Heart left ventricle (tissue), 16 donors: ENCODE data around the gene GRIA3. TPM values are rescaled to one million over a fixed set of nuclear protein-coding genes. Genes with fewer than 3 reads are reported as not detected.

ENCODE experiments used
- ATAC-seq, 4 donors: fragments of 200-7000 bp; cut with Tn5 transposase; one replicate each; pipeline ENCODE4 v1.9.1; 2020 to 2022; ENCODE audit warnings: moderate library complexity in 4 of 4, mild to moderate bottlenecking in 3 of 4, moderate number of reproducible peaks in 1 of 4
- DNase-seq, 5 donors: peaks; one replicate each; pipeline ENCODE4 v3.0.0-alpha.2; 2020
- H3K27ac ChIP-seq, 12 donors: fragments of 200-600 bp; sonication (generic) in 4 of 12; one replicate each; pipeline versions ENCODE4 v1.5.0 to v1.8.0; 2016 to 2022; ENCODE audit warnings: mild to moderate bottlenecking in 2 of 12
- H3K27me3 ChIP-seq, 9 donors: fragments of 200-600 bp; sonication (generic) in 2 of 9; one replicate each; pipeline versions ENCODE4 v1.5.1 to v1.8.0; 2016 to 2022; ENCODE audit warnings: mild to moderate bottlenecking in 3 of 9
- H3K36me3 ChIP-seq, 9 donors: fragments of 200-600 bp; sonication (generic) in 2 of 9; one replicate each; pipeline versions ENCODE4 v1.5.0 to v1.8.0; 2018 to 2022; ENCODE audit warnings: mild to moderate bottlenecking in 2 of 9
- H3K4me1 ChIP-seq, 12 donors: fragments of 200-600 bp; sonication (generic) in 4 of 12; one replicate each; pipeline versions ENCODE4 v1.5.0 to v1.8.0; 2016 to 2022; ENCODE audit warnings: mild to moderate bottlenecking in 3 of 12
- H3K4me3 ChIP-seq, 12 donors: fragments of 200-600 bp; sonication (generic) in 4 of 12; one replicate each; pipeline versions ENCODE4 v1.5.0 to v1.8.0; 2017 to 2022; ENCODE audit warnings: mild to moderate bottlenecking in 9 of 12, moderate library complexity in 4 of 12
- H3K9me3 ChIP-seq, 12 donors: fragments of 200-600 bp; sonication (generic) in 4 of 12; one replicate each; pipeline versions ENCODE4 v1.5.0 to v1.8.0; 2016 to 2022; ENCODE audit warnings: mild to moderate bottlenecking in 1 of 12
- POLR2A ChIP-seq, 2 donors: fragments of 450-650 bp; IDR thresholded peaks; one replicate each; pipeline ENCODE4 v1.6.1; 2017; ENCODE audit warnings: antibody characterized with exemption in 2 of 2, mild to moderate bottlenecking in 2 of 2, moderate library complexity in 2 of 2
- WGBS, 4 donors: extraction: QIAGEN DNeasy Blood & Tissue Kit in 2 of 4; methylation state at CpG; one replicate each; pipeline versions ENCODE4 v1.1.5 to v1.1.7; 2013 to 2018; 5-methylcytosine and 5-hydroxymethylcytosine counted together
- intact Hi-C, 10 donors: fragments of 100-400 bp; cut with DNase I; formaldehyde crosslinking; loops; one replicate each; pipeline versions ENCODE4 v1.11.1 to v1.14.2; 2022
- polyA plus RNA-seq, 2 donors: library from polyadenylated mRNA; stranded (reverse); fragments of 200-250 nt; gene quantifications; one replicate each; pipeline ENCODE4 v1.2.3, GENCODE V29; 2013
- total RNA-seq, 9 donors: library from RNA; depleted of rRNA in 2 of 9; stranded (reverse); fragments of >200 nt in 2 of 9; fragmentation: NEBNext Ultra II Directional in 3 of 9; extraction: Animal tissue kit (Norgen Biotek cat#: 25700) in 3 of 9; gene quantifications; one replicate each; pipeline versions ENCODE4 v1.1.0 to v1.2.4, GENCODE V29; 2016 to 2023
- TF ChIP-seq, protein P1 (sequence below), 12 donors: fragments of 200-600 bp; sonication (generic) in 4 of 12; IDR thresholded peaks; one replicate each; pipeline versions ENCODE4 v1.5.0 to v1.8.0; 2018 to 2022; ENCODE audit warnings: antibody characterized with exemption in 12 of 12, mild to moderate bottlenecking in 5 of 12
- donor health status: ischemic (EF 13 %, LVEDD 7.1; RV severe dilation, severe dysfunction).
- donor health status: healthy with polysubstance abuse.
- donor health status: DM: no; HTN: yes; CAD: no.
- donor health status: DM: no; HTN: no; CAD: no.
- donor health status: ischemic (EF 25% LVEDD 6.9; RV normal size, moderate dysfunction).
- donor health status: ischemic (EF 25% LVEDD 5.7; RV mildly dilated, moderate dysfunction).
- donor health status: healthy.
- donor health status: DM: yes; HTN: yes; CAD: no.
- donor health status: ischemic (EF 35%, LVEDD 5.7; RV mildly dilated, moderate dysfunction).
- donor health status: nonischemic (EF 11% LVEDD 7.7; RV severe dilation, severe dysfunction).
- donor health status: DM: yes; HTN: yes; CAD: no.
- donor health status: PGD.
- donor health status: ischemic (EF 29% LVEDD 5.4; RV normal size, mild dysfunction).
- donor health status: nonischemic (EF 23%, LVEDD 6.1; RV moderate dilation, normal function).

Gene GRIA3
- total and polyA plus RNA-seq, 11 donors, result 0.07 to 12.9 (median 1.00) TPM

DNA sequence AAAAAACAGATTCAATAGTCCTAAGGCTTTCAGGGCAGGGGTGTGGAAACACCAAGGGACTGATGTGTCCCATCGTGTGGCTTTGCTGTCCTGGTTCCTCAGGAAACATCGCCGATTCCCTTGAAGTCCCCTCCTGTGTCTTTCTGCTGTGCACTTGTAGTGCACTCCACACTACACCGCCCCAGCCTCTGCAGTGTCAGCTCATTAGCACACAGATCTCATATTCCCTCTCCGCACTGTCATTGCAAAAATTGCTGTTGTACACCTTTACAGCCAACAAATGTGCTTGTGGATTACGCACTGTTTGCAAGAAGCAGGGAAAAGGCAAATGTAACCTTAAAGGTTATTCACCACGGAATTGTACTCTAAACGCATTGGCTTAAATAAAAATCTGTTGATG, 5.3 kb downstream of the GRIA3 start:
- Histone ChIP-seq H3K27ac (no peak overlapping the region), H3K9me3 (no peaks in the 10 kb centered on the region), H3K36me3 (no peaks in the 10 kb centered on the region), H3K4me1 (peaks cover 0 to 3% (median 0%) of the 10 kb centered on the region in 12 donors), H3K4me3 (no peak overlapping the region), H3K27me3 (peaks cover 0 to 12% (median 0%) of the 10 kb centered on the region in 9 donors)
- WGBS, 4 donors, result 70 to 91% (median 81%) methylated on average over 8 of the region's 8 CpGs
- ATAC-seq, result no peak
- TF ChIP-seq, protein P1, sequence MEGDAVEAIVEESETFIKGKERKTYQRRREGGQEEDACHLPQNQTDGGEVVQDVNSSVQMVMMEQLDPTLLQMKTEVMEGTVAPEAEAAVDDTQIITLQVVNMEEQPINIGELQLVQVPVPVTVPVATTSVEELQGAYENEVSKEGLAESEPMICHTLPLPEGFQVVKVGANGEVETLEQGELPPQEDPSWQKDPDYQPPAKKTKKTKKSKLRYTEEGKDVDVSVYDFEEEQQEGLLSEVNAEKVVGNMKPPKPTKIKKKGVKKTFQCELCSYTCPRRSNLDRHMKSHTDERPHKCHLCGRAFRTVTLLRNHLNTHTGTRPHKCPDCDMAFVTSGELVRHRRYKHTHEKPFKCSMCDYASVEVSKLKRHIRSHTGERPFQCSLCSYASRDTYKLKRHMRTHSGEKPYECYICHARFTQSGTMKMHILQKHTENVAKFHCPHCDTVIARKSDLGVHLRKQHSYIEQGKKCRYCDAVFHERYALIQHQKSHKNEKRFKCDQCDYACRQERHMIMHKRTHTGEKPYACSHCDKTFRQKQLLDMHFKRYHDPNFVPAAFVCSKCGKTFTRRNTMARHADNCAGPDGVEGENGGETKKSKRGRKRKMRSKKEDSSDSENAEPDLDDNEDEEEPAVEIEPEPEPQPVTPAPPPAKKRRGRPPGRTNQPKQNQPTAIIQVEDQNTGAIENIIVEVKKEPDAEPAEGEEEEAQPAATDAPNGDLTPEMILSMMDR (IDR thresholded peaks at IDR 0.05), result no peak
- no peak for TF ChIP-seq POLR2A (IDR thresholded peaks at IDR 0.05)
- DNase-seq, result no peak
- intact Hi-C loops, result loop anchor here in 2 of 10 donors (10.0 kb wide), 1 partner anchor 235 kb away; no protein-coding TSS in a partner anchor

DNA sequence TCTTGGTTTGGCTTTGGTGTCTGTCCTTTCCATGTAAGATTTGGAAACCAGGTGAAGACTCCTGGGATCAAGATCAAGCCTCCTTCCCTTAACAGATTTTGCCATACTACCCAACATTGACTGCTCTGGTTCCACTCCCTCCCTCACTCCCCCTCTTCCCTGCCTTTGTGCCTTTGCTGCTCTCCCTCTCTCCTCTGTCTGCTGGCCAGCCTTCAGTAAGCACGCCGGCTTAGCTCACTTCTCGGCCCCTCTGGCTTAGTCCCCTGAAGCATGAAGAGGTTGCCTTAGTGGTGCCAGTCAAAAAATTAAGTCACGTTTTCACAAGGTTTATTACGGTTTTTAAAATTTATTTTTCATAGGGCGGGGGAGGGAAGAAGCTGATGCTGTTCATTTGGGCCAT, 6.0 kb downstream of the GRIA3 start:
- peaks cover 0 to under 1% (median 0%) of the 10 kb centered on the region in 12 donors for H3K4me1 ChIP-seq
- DNase-seq (no peak), ATAC-seq (no peak)
- no peaks in the 10 kb centered on the region for H3K36me3 ChIP-seq
- H3K27ac ChIP-seq, result no peak overlapping the region
- intact Hi-C loops, result no loop called here
- TF ChIP-seq, protein P1 (IDR thresholded peaks at IDR 0.05), result no peak
- no peak for TF ChIP-seq POLR2A (IDR thresholded peaks at IDR 0.05)
- H3K9me3 ChIP-seq, result no peaks in the 10 kb centered on the region
- H3K27me3 ChIP-seq, result peaks cover 0 to 6% (median 0%) of the 10 kb centered on the region in 9 donors
- H3K4me3 ChIP-seq, result no peak overlapping the region
- 57 to 73% (median 64%) methylated on average over 6 of the region's 6 CpGs for WGBS, 4 donors

DNA sequence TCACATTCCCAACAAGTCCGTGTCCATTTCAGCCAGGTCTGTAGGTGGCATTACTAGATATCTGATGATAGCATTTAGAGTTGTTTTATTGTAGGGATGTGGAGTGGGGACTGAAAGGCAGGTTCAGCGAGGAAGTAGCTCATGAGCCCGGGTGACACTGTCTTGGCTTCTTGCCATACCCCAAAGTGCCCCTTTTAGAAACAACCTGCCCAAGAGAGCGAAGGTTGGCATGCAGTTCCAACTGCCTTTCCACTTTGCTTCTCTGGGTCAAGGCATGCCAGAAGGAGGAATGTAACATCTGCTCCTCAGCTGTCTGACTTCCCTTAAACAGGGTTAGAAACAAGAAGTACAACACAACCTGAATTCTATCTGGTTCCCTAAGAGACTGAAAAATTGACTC, 9.0 kb downstream of the GRIA3 start:
- Histone ChIP-seq H3K27me3 (no peaks in the 10 kb centered on the region), H3K4me3 (no peak overlapping the region), H3K27ac (no peak overlapping the region), H3K36me3 (no peaks in the 10 kb centered on the region), H3K9me3 (no peaks in the 10 kb centered on the region), H3K4me1 (no peaks in the 10 kb centered on the region)
- ATAC-seq (no peak), DNase-seq (no peak)
- TF ChIP-seq, protein P1 (IDR thresholded peaks at IDR 0.05), result no peak
- no peak for TF ChIP-seq POLR2A (IDR thresholded peaks at IDR 0.05)
- WGBS, 4 donors, result 47 to 59% (median 50%) methylated on average over 4 of the region's 4 CpGs
- intact Hi-C loops, result no loop called here

DNA sequence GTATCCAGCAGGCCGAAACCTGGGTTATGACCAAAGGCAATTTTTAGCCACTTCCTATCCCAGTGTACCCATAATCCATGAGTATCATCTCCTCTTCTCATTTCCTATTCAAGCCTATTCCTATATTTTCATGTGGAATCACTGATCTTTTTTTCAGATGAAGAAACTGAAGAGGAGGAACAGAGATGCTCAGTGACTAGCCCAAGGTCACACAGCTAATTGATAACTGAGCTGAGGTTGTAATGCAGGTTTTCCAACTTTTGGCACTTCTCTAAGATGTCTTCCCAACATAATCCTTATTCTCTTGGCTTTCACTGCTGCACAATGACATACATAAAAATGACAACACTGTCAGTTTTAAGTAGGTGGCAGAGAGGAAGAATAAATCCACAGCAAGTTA, 15.3 kb downstream of the GRIA3 start:
- no peak for ATAC-seq
- DNase-seq, result no peak
- Histone ChIP-seq H3K9me3 (no peaks in the 10 kb centered on the region), H3K4me3 (no peak overlapping the region), H3K27me3 (no peaks in the 10 kb centered on the region), H3K27ac (no peak overlapping the region), H3K36me3 (no peaks in the 10 kb centered on the region), H3K4me1 (no peaks in the 10 kb centered on the region)
- TF ChIP-seq, protein P1 (IDR thresholded peaks at IDR 0.05), result no peak
- TF ChIP-seq POLR2A (IDR thresholded peaks at IDR 0.05), result no peak
- intact Hi-C loops, result no loop called here
- 79 to 97% (median 89%) methylated on average over 1 of the region's 1 CpG for WGBS, 4 donors
